Urinary bladder (tissue), 4 donors: Measurements from ENCODE around the gene KCNH2. TPM values are rescaled to one million over a fixed set of nuclear protein-coding genes. Genes with fewer than 3 reads are reported as not detected.
"Not testable (repeated sequence)": the region's sequence is repeated elsewhere in the genome, so short reads cannot be mapped to it uniquely, and the experiment has no call there.

Experiments
- DNase-seq: peaks from one replicate; pipeline ENCODE4 v3.0.0-alpha.2; 2015; ENCODE audit errors: extremely low spot score
- H3K27ac ChIP-seq: one replicate; pipeline ENCODE4 v1.5.1; 2013; ENCODE audit warnings: low read depth, mild to moderate bottlenecking, moderate library complexity
- H3K36me3 ChIP-seq: one replicate; pipeline ENCODE4 v1.6.1; 2013; ENCODE audit warnings: mild to moderate bottlenecking, moderate library complexity; ENCODE audit not compliant: insufficient read depth
- H3K4me1 ChIP-seq: one replicate; pipeline ENCODE4 v1.6.1; 2013; ENCODE audit warnings: mild to moderate bottlenecking, moderate library complexity; ENCODE audit not compliant: insufficient read depth
- H3K4me3 ChIP-seq: one replicate; pipeline ENCODE4 v1.5.1; 2013; ENCODE audit warnings: low read depth, low read length
- WGBS: extraction: QIAGEN DNeasy Blood & Tissue Kit; methylation state at CpG from one replicate; pipeline ENCODE4 v1.1.7; 2013; 5-methylcytosine and 5-hydroxymethylcytosine counted together
- polyA plus RNA-seq: library from polyadenylated mRNA; stranded (reverse); fragments of 200-250 nt; gene quantifications from one replicate; pipeline ENCODE4 v1.2.3, GENCODE V29; 2013
- total RNA-seq: library from RNA; depleted of rRNA; stranded (reverse); fragments of >200 nt; gene quantifications from one replicate; pipeline ENCODE4 v1.2.3, GENCODE V29; 2014
- donor health status: healthy with polysubstance abuse.
- donor health status: healthy.

Gene KCNH2, protein sequence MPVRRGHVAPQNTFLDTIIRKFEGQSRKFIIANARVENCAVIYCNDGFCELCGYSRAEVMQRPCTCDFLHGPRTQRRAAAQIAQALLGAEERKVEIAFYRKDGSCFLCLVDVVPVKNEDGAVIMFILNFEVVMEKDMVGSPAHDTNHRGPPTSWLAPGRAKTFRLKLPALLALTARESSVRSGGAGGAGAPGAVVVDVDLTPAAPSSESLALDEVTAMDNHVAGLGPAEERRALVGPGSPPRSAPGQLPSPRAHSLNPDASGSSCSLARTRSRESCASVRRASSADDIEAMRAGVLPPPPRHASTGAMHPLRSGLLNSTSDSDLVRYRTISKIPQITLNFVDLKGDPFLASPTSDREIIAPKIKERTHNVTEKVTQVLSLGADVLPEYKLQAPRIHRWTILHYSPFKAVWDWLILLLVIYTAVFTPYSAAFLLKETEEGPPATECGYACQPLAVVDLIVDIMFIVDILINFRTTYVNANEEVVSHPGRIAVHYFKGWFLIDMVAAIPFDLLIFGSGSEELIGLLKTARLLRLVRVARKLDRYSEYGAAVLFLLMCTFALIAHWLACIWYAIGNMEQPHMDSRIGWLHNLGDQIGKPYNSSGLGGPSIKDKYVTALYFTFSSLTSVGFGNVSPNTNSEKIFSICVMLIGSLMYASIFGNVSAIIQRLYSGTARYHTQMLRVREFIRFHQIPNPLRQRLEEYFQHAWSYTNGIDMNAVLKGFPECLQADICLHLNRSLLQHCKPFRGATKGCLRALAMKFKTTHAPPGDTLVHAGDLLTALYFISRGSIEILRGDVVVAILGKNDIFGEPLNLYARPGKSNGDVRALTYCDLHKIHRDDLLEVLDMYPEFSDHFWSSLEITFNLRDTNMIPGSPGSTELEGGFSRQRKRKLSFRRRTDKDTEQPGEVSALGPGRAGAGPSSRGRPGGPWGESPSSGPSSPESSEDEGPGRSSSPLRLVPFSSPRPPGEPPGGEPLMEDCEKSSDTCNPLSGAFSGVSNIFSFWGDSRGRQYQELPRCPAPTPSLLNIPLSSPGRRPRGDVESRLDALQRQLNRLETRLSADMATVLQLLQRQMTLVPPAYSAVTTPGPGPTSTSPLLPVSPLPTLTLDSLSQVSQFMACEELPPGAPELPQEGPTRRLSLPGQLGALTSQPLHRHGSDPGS
- total RNA-seq (9.9 TPM), polyA plus RNA-seq (48.5 TPM)

DNA sequence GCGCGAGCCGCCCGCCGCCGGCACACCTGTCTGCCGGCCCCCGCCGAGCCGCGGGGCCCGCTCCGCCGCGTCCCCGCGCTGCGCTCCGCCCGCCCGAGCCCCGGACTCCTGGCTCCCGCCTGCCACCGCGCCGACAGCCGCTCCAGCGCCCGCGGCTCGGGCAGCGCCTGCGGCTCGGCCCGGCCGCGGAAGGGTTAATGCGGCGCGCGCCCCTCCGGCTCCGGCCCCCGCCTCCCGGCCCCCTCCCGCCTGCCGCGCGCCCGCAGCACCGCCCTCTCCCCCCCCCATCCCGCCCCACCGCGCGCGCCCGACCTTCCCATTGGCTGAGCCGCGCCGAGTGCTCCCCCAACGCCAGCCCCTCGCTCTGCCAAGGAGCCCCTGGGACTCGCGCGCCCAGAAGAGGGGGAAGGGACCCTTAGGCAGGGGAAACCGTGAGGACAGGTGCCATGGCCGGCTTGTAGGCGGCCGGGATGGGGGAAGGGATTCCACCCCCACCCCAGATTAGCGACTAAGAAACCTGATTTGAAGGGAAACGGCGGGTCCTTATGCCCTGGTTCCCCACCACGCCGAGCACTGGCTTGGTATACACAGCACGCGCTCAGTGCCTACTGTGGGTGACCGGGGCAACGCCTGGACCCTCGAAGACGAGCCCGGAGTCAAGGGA lies at the start of gene KCNH2:
Gene KCNH2 (minus strand): TSS at position 196 of the 664 bp plus-strand sequence. CDS start 408 bp downstream, outside the sequence.
- no peak for DNase-seq
- Histone ChIP-seq H3K4me3 (peak within 1 kb of the TSS; percentile 69), H3K4me1 (no peaks in the 10 kb centered on the region), H3K36me3 (no peaks in the 10 kb centered on the region), H3K27ac (no peak within 1 kb of the TSS)
- WGBS = under 1% methylated on average over 78 of the region's 81 CpGs

DNA sequence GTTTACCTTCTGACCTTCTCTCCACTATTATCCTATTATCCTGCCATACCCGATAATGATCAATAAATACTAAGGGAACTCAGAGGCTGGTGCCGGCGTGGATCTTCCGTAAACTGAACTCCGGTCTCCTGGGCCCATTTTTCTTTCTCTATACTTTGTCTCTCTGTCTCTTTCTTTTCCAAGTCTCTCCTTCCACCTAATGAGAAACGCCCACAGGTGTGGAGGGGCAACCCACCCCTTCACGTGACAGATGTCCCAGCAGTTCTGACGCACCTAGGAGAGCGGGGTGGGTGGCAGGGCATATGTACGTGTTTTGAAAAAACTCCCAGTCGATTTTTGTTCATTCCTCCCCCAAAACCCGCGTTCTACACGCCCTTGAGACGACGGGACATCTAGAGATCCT lies 49.6 kb upstream of the KCNH2 start:
- not testable (repeated sequence) for DNase-seq, H3K36me3 ChIP-seq, H3K4me1 ChIP-seq, H3K27ac ChIP-seq
- H3K4me3 ChIP-seq = peak overlapping the region; percentile 9
- WGBS = 10% methylated on average over 16 of the region's 16 CpGs

DNA sequence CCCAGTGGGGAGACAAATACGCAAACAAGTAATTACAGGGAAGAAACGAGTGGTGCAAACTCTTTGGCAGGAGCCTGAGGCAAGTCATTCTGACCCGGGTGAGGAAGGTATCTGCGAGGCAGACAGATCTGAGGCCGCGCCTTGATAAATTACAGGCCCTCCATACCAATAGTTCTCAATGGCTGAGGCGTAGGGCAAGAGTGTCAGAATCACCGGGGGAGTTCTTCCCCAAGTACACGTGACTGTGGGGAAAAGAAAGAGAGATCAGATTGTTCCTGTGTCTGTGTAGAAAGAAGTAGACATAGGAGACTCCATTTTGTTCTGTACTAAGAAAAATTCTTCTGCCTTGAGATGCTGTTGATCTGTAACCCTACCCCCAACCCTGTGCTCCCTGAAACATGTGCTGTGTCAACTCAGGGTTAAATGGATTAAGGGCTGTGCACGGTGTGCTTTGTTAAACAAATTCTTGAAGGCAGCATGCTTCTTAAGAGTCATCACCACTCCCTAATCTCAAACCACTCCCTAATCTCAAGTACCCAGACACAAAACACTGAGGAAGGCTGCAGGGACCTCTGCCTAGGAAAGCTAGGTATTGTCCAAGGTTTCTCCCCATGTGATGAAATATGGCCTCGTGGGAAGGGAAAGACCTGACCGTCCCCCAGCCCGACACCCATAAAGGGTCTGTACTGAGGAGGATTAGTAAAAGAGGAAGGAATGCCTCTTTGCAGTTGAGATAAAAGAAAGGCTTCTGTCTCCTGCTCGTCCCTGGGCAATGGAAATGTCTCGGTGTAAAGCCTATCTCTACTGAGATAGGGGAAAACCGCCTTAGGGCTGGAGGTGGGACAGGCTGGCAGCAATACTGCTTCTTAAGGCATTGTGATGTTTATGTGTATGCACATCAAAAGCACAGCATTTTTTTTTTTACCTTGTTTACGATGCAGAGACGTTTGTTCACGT lies 48.9 kb upstream of the KCNH2 start:
- WGBS = 41% methylated on average over 19 of the region's 19 CpGs
- H3K4me1 ChIP-seq, H3K36me3 ChIP-seq, H3K27ac ChIP-seq, DNase-seq, H3K4me3 ChIP-seq: not testable (repeated sequence)

DNA sequence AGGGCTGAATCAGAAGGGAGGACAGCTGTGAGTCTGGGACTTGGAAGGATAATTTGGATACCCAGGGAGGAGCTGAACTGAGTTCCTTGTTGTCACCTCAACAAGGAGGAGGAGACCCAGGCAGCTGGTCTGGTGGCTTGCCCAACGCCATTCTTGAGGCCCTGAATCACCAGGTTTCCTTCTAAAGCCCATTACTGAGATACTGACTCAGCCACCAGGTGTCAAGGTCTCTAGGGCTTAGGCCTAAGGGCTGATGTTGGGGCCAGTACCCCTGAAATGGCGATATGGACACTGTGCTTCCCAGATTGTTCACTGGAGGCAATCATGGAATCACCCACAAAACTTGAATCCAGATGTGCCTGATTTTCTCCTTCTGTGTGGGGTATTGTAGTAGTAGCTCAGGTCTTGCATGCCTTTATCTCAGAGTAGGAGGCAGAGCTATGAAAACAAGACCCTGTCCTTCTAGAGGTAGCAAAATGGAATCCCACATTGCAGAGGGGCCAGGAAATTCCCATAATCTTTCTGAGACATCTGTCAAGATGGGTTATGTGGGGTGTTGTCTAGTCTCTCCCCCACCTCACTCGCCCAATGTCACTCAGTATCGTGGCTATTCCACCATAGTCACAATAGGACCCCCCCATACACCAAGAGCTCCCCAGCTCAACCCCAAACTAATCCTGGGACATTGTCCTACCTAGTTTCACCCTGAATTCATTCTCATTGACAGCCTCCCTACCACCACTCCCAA lies 48.0 kb upstream of the KCNH2 start:
- 88% methylated on average over 4 of the region's 4 CpGs for WGBS

DNA sequence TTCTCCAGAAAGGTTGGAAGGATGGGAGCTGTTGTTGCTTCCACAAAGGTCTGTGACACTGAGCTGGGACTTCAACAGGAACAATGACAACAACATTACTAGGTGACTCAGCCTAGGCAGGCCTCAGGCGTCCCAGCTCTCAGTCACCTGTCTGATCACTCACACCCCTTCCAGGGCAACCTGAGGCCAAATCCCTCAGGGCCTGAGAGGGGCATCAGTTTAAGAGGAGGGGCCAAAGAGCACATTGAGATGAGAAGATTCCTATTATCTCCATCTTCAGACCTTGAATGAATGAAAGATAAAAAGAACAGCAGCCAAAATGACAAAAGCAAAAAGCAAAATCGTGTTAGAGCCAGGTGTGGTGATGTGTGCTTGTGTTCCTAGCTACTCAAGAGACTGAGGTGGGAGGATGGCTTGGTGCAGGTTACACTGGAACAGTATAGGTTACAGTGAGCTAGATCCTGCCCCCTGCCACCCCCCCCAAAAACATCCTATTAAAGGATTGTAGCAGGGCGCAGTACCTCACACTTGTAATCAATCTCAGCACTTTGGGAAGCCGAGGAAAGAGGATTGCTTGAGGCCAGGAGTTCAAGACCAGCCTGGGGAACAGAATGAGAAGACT lies 46.4 kb upstream of the KCNH2 start, which contains the start of gene ATG9B:
Gene ATG9B (minus strand): TSS at position 60 of the 622 bp plus-strand sequence. CDS start 71 bp downstream, outside the sequence.
- no peaks in the 10 kb centered on the region for H3K4me1 ChIP-seq
- no peaks in the 10 kb centered on the region for H3K36me3 ChIP-seq
- 71% methylated on average over 4 of the region's 4 CpGs for WGBS
- no peak within 1 kb of the TSS for H3K4me3 ChIP-seq
- DNase-seq = no peak
- H3K27ac ChIP-seq = no peak within 1 kb of the TSS

More for the DNA sequence above, 48.0 kb upstream of the KCNH2 start:
- DNase-seq = no peak
- Histone ChIP-seq H3K27ac (no peak overlapping the region), H3K4me3 (no peak overlapping the region), H3K4me1 (no peaks in the 10 kb centered on the region), H3K36me3 (no peaks in the 10 kb centered on the region)

DNA sequence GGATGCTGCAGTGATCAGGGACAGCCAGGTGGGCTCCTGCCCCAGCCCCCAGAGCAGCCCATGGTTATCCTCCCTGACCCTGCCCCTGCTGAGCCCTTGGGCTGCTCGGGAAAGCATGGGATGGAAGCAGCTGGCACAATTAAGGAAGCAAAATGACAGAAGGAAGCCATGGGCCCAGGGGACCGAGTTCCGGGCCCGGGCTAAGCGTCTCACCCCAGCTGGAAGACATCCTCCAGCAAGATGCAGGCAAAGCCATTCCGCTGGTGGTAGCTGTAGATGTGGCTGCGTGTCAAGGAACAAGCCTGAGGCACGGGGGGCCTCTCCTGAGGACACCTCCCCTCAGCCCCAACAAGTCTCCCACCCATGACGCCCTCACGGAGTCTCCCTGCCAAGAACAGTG lies 45.1 kb upstream of the KCNH2 start:
- Histone ChIP-seq H3K36me3 (no peaks in the 10 kb centered on the region), H3K4me1 (no peaks in the 10 kb centered on the region), H3K27ac (no peak overlapping the region), H3K4me3 (no peak overlapping the region)
- WGBS = 68% methylated on average over 10 of the region's 10 CpGs
- no peak for DNase-seq

DNA sequence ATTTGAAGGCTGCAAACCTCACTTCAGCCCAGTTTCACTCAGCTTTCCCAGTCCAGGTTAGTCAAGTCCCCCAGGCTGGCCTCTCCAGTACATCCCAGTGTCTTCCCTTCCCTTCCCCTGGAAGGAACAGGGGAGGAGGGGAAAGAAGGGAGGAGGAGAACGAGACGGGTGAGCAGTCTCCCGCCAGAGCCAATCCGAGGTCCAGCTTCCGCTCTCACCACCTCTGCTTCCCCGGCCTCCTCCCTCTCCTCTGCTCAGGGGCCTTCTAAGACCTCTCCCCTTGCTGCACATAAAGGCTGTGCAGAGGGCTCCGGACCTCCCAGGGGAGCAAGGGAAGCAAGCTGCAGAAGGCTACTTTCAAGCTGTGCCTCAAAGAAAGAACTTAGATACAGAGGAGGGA lies 42.1 kb upstream of the KCNH2 start:
- no peak overlapping the region for H3K27ac ChIP-seq
- H3K4me3 ChIP-seq = no peak overlapping the region
- no peaks in the 10 kb centered on the region for H3K36me3 ChIP-seq
- no peaks in the 10 kb centered on the region for H3K4me1 ChIP-seq
- WGBS = 44% methylated on average over 7 of the region's 7 CpGs
- no peak for DNase-seq

DNA sequence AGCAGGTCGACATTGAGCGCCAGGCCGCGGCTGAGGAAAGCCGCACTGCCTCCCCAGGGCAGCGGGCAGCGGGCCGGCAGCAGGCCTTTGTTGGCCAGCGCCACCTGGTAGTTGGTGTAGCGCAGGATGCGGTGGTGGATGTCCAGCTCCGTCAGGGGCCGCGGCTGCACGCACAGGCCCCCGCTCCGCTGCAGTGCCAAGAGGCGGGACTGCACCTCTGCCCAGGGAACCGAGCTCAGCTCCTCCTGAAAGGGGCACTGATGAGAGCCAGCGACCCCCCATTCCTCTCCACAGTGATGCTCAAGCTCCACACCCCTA lies 41.0 kb upstream of the KCNH2 start:
- no peak overlapping the region for H3K4me3 ChIP-seq
- no peak for DNase-seq
- H3K27ac ChIP-seq = no peak overlapping the region
- H3K36me3 ChIP-seq = no peaks in the 10 kb centered on the region
- WGBS = 22% methylated on average over 20 of the region's 20 CpGs
- no peaks in the 10 kb centered on the region for H3K4me1 ChIP-seq

DNA sequence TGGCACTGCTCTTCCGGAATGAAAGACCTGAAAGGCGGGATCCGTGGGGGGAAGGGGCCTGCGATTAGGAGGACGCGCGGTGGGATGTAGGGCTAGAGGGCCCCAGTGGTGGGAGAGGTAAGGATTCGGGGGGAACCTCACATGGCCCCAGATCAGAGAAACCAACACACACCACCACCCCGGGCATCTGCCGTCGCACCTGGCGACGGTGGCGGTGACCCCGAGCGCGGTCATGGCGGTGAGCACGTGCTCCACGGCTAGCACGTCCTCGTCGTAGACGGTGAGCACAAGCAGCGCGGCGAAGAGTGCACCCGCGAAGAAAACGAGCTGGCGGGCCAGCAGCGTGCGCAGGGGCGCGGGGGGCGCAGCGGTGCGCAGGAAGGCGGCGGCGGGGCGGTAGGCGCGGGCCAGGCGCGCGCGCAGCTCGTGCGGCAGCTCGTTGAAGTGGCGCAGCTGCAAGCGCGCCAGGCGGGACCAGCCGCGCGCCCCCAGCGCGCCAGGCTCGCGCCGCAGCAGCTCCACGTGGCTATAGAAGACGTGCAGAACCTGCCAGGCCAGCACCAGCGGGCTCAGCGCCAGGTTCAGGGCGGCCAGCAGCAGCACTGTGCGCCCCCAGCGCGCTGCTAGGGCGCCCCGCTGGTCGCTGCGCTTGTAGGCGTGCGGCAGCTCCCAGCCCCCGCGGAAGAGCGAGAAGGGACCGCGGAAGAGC lies 40.5 kb upstream of the KCNH2 start:
- no peak overlapping the region for H3K4me3 ChIP-seq
- no peak overlapping the region for H3K27ac ChIP-seq
- no peak for DNase-seq
- no peaks in the 10 kb centered on the region for H3K36me3 ChIP-seq
- no peaks in the 10 kb centered on the region for H3K4me1 ChIP-seq
- WGBS = under 1% methylated on average over 82 of the region's 82 CpGs

DNA sequence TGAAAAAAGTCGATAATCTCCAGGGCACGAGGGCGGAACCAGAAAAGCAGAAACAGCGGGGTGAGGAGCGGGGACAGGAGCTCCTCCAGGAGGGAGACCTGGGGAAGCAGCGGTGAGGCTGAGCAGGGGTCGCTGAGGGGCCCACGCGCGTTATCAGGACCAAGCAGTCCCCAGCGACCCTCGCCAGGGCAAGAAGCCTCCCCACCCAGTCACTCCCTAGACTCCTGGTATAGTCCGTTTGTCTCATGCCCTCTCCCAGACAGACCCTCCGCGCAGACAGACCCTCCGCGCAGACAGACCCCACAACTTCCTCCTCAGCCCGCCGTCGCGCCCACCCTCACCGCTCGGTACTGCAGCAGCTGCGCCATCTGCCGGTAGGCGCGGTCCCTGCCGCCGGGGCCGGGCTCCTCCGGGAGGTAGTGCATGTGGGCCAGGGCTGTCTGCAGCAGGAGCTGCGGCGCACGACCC lies 39.9 kb upstream of the KCNH2 start:
- no peaks in the 10 kb centered on the region for H3K4me1 ChIP-seq
- no peak overlapping the region for H3K4me3 ChIP-seq
- no peaks in the 10 kb centered on the region for H3K36me3 ChIP-seq
- H3K27ac ChIP-seq = no peak overlapping the region
- 3% methylated on average over 34 of the region's 34 CpGs for WGBS
- DNase-seq = no peak

DNA sequence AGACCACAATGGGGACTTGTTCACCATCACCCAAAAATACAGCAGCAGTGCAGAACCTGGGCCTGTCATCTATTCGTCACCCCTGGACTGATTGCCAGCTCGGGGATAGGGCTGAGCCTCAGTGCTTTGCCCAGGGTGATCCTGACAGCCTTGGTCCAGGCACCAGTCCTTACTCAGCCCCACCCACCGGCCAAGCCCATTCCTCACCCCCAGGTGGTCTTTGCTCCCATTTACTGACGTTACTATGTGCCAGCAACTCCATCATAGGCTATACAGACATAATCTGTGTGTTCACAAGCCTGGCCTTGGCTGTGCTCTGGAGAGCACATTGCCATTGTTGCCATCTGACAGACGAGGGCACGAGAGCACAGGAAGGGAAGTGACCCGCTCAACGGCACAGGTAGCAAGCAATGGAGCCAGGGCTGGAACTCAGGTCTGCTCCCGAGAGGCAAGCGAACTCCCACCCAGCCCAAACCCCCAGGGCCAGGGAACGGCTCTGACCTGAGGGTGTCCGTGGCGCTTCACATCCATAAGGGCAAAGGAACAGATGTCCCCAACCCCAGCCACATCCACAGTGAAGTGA lies 39.3 kb upstream of the KCNH2 start:
- Histone ChIP-seq H3K4me1 (no peaks in the 10 kb centered on the region), H3K36me3 (no peaks in the 10 kb centered on the region), H3K27ac (no peak overlapping the region), H3K4me3 (no peak overlapping the region)
- DNase-seq = no peak
- 53% methylated on average over 13 of the region's 13 CpGs for WGBS
